Stimulated activated CD4-positive, alpha-beta T cell treated with anti-CD3 and anti-CD28 coated beads, Interleukin-2, amount 100 ng/mL, for 4 hours (primary cell): ENCODE results near the gene TREX2.

Experiments
- DNase-seq: peaks from one replicate; pipeline ENCODE4 v3.0.0-alpha.2; 2020; ENCODE audit warnings: low read depth

Gene TREX2

GRCh38 chrX:153434801-153435200 lies 11.1 kb downstream of the TREX2 start:
- DNase-seq = no peak

GRCh38 chrX:153433781-153434285 lies 12.0 kb downstream of the TREX2 start:
- DNase-seq = no peak

GRCh38 chrX:153433161-153433680 lies 12.6 kb downstream of the TREX2 start:
- DNase-seq = no peak

- no peak for DNase-seq
Measured at GRCh38 chrX:153430796-153431195, 15.1 kb downstream of the TREX2 start.

- no peak for DNase-seq
Measured at GRCh38 chrX:153426204-153426603, 19.7 kb downstream of the TREX2 start.

GRCh38 chrX:153423652-153424051 lies 22.2 kb downstream of the TREX2 start:
- DNase-seq = no peak

- DNase-seq = no peak
Measured at GRCh38 chrX:153421856-153422255, 24.0 kb downstream of the TREX2 start.

- DNase-seq = no peak
Measured at GRCh38 chrX:153420851-153421599, 24.8 kb downstream of the TREX2 start.

GRCh38 chrX:153417637-153418036 lies 28.2 kb downstream of the TREX2 start:
- DNase-seq = no peak

- DNase-seq = no peak
Measured at GRCh38 chrX:153416781-153417450, 28.9 kb downstream of the TREX2 start.

- no peak for DNase-seq
Measured at GRCh38 chrX:153414856-153415510, 30.9 kb downstream of the TREX2 start.

- DNase-seq = no peak
Measured at GRCh38 chrX:153413731-153414130, 32.1 kb downstream of the TREX2 start.

- DNase-seq = no peak
Measured at GRCh38 chrX:153412746-153413720, 32.8 kb downstream of the TREX2 start.

- no peak for DNase-seq
Measured at GRCh38 chrX:153411988-153412574, 33.8 kb downstream of the TREX2 start.

- peak; percentile 24 for DNase-seq
Measured at GRCh38 chrX:153411255-153411987, 34.4 kb downstream of the TREX2 start, which contains the start of gene ZFP92. TSS of gene ZFP92 (plus strand) at chrX:153411472. CDS start at chrX:153418323, 6,851 bp downstream.

- DNase-seq = no peak
Measured at GRCh38 chrX:153410888-153411254, 35.0 kb downstream of the TREX2 start.

- DNase-seq = no peak
Measured at GRCh38 chrX:153410373-153410772, 35.5 kb downstream of the TREX2 start.

- no peak for DNase-seq
Measured at GRCh38 chrX:153409414-153410101, 36.3 kb downstream of the TREX2 start.

- DNase-seq = no peak
Measured at GRCh38 chrX:153408871-153409351, 36.9 kb downstream of the TREX2 start.
